NK-92 (cell line): Measurements from ENCODE around the gene SERTAD2.

Experiments used
- DNase-seq: peaks from one replicate; lab custom pipeline; 2025; ENCODE audit not compliant: unreplicated experiment; lab: John Stamatoyannopoulos, UW

The SERTAD2 gene

DNA sequence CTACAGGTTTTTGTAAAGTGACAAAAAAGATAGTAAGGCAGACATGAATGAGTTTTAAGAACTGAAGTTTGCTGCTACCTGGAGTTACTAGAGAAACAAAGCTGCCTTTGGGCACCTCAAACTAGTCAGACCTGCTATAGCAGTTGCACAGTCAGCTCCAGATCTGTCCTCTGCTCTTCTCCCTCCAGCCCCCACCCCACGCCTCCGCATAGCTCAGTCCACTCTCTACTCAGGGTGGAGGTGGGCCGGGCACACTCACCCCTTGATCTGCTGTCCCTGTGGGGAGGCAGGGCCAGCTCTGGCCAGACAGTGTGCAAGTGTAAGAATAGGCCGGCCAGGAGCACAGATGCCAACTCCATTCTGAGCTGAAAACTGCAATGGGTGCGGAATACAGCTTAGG, 4.1 kb downstream of the SERTAD2 start:
- no peak for DNase-seq

DNA sequence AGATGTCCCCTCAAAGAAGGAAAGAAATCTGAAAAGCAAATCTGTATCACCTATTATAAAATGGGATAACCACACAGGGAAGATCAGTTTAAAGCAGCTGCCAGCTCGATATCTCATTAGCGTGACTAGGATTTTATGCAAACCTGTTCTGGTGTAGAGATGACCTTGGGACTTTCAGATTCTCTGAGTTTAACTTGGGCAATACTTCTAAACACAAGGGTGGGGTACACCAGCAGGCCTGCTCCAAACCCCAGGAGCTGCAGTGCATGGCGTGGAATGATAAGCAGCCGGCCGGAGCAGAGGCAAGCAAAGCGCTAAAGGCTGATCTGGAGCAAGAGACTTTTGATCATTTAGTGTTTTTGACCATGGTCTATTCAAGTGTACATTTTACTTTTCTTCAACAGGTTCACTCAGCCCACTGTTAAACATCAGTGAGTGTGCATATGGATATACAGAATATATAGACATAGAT, 4.7 kb downstream of the SERTAD2 start:
- DNase-seq: no peak

DNA sequence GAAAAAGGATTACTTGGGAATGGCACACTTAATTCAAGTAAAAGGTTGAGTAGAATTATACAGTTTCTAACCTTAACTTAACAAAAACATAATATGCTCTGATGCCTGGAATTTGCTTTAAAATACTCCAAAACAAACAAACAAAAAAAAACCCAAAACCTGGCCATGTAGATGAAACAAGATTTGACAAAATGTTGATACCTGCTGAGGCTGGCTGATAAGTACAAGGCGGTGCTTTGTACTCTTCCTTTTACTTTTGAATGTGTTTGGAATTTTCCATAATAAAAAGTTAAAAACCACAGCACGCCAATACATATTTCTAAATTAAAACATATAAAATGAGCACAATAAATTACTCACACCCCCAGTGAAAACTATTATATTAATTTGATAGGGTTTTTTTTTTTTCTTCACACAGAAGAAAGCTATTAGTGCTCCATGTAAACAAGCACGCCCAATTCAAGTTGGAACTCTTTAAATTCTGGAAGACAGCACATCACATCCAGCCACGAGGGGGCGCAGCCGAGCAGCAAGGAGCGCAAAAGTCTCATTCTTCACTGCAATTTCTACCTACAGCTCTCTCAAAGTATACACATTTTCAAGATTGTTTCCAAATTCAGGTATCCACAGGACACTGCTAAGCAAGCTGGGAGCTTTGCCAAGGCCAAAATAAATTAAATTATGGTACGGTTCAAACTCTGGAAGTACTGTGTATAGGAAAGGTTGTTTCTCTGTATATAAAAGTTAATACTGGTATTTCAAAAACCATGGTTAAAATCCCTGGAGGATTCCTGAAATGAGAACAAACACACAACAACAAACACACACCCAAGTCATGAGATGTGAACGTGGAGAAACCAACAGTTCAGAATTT, 7.5 kb downstream of the SERTAD2 start:
- DNase-seq: peak; percentile 9

GRCh38 chr2:64644458-64645382, 9.0 kb downstream of the SERTAD2 start:
- no peak for DNase-seq

DNA sequence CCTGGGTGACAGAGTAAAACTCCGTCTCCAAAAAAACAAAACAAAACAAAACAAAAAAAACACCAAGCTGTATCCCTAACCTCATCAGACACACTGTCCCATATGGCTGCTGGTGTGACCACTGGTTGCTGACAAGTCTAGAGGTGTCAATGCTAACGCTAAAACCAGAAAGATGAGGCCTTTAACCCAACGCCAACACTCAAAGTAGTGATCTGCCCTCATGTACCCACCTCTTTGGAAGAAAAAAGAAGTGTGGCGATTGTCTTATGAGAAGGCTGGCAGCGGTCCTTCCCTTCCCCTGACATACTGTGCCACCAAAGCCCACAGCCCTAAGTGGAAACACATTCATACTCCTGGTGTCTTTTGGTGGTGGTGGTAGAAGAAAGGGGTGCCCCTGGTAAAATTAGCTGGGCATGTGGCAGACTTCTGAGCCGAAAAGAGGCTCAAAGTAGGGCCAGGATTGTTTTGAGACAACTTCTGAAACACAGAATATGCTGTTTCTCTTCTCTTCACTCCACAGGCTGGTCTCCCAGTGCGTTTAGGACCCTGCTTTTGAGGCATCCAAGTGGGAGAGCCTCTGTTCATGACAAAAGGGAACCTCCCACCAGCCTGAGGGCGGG, 9.8 kb downstream of the SERTAD2 start:
- no peak for DNase-seq

- no peak for DNase-seq
Observed at GRCh38 chr2:64641599-64641998, 12.1 kb downstream of the SERTAD2 start.

DNA sequence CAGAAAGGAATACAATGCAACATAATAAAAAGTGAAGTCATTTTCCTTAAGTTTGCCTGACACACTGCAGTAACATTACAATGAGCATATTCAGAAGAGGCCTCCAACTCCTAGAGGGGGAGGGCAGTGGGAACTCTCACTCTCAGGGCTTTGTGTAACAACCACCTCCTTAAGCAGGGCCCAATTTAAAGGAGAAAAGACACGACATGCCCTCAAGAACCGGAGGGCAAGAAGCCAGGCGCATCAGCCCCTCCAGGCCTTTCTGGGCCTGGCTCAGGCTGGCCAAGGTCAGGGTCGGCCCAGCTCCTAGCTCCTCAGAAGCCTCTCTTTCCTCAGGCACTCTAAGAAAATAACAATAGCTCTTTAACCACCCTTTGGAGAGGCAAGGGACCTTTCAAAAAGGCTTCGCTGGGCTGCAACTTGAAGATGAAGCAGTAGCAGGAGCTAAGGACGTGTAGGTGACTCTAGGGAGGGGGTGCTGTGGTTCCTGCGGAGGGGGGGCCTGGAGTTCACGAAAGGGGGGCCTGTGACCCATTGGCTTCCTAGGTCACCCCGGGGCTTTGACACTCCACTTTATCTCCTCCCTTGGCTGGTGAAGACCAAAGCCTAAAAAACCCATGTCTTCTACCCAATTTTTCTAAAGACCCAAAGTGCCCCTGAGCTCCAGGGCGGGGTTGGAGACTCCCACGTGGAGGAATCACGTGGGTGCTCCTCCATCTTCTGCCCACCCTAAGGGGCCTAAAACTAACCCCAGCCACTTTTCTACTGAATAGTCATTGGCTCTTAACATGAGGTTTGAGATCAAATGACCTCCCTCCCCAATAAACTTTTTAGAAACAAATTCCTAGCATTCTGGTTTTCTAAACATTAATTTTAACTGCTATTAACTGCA, 13.3 kb downstream of the SERTAD2 start:
- no peak for DNase-seq

- DNase-seq: no peak
Observed at GRCh38 chr2:64639691-64640090, 14.0 kb downstream of the SERTAD2 start.

DNA sequence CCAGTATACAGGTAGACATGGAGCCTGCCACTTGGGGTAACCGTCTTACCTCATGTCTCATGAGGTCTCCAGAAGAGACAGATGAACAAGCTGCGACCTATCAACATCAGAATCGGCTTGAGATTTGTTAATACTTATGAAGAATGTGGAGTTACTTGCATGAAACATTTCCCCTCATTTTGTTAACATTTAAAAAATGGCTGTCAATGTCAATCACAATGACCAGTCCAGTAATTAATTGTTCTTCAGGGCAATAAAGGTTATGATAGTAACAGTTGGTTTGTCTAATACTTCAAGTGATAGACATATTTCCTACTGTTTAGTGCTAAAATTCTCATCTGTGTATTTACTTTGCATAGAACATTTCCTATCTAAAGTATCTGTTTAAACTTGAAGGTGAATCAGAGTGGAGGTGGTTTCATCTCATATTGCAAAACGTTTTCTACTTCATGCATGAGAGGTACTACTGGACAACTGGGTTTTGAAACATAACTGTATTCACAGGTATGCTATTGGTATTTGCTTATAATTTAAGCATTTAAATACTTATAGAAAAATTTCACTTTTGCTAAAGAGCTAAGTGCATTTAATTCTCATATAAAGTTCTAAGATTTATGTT, 15.1 kb downstream of the SERTAD2 start:
- no peak for DNase-seq

GRCh38 chr2:64637931-64638330, 15.8 kb downstream of the SERTAD2 start:
- DNase-seq: no peak

- DNase-seq: no peak
Observed at GRCh38 chr2:64637000-64637635, 16.6 kb downstream of the SERTAD2 start.

- no peak for DNase-seq
Observed at GRCh38 chr2:64635976-64636911, 17.5 kb downstream of the SERTAD2 start.

DNA sequence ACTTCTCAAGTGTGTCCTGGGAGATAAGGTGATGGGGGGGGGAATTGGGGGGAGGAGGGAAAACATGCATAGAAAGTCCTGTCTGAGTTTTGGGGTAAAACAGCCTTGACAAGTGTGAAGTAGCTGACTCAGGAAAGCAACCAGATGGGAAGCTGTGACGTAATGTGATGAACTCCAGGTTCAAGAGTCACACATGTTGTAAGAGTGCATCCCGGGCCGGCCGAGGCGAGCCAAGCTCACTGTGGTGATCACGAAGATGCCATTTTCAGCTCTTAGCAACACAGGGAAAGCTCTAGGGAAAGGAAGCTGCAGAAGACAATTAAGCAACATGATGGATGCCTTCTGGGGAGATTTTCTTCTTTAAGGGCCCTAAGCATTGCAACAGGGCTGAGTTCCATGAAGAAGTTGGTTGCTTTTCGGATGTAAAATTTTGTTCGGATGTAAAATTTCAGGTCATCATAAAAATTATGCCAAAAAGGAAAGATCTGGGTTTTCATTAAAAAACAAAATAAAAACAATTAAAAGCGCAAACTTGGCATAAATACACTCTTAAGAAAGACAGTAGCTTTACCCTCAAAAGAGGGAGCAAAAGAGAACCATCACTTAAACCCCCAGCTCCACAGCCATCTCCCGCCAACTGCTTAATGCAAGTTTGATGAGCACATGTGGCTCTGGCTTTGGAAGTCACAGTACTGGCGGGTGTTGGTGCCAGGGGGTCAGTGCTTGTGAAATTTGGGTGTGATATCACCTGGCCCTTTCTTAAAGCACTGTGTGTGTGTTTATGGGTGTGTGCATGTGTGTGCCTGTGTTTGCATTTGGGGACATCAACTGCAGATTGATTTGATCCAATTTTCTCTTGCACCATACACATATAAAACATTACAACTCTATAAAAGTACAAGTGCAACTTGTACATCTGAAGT, 19.1 kb downstream of the SERTAD2 start:
- no peak for DNase-seq

DNA sequence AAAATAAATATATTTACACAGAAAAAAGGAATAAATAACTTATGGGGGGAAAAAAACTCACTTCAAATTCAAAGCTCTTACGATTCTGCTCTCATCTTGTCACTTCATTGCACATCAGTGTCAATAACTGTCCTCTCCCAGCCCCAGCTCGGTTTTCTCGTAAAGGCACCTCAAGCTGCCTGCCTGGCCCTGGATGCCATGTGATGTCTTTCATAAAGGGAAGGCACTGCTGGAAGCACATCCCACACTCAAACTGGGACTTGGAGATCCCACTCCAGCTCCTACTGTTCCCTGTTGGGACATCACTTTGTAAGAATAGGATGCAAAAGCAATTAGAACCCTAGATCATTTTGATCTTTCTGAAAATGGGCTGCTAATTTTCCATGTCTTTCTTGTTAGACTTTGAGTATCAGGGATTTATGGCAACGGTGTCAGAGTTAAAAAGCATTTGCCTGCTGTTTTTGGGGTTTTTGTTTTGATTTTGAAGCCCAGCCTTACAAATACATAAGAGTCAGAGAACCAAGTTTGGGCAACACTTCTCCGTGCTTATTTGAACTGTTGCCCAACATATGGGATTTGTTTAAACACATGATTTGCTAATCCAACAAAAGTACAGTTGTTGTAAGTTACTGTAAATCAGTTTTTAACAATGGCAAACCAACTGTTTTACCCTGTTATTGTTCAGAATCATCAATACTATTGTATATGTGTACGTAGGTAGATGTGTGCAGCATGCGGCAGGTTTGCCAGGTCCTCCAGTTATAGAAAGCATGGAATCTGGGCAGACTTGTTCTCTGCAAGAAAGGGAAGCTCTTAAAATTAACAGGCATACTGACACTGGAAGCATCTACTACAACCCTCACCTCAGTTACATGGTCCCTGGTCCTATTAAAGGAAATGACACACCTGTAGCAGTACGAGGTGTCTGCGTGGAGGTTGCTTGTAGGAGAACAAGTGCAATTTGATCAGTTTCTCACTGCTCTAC, 20.6 kb downstream of the SERTAD2 start:
- no peak for DNase-seq

GRCh38 chr2:64631771-64632170, 21.9 kb downstream of the SERTAD2 start:
- DNase-seq: no peak

GRCh38 chr2:64630752-64631151, 23.0 kb downstream of the SERTAD2 start:
- no peak for DNase-seq
